ENCODE measurements around the gene RAVER2.

DNA sequence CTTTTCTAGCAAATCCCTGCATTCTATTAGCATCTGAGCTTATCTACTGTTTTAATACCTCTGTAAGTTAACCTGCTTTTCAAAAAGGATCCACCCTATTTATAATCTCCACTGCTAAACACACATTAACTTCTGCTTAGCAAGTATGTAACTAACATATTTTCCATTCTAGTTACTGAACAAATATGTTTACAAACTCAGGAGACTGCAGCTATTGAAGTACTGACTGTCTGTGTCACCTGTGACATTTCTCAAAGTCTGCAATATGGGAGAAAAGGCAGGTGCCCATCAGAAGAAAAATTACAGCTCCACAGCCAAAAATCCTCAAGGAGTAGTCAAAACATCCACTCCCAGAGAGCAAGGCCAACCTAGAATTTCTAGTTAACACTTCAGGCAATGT, 133.2 kb downstream of the RAVER2 start:
- TF ChIP-seq CTCF (optimal IDR thresholded peaks at IDR 0.05 in 1 of 3, IDR thresholded peaks at IDR 0.05 in 1 of 3, conservative IDR thresholded peaks at IDR 0.05 in 1 of 3; ENCODE audit: extremely low read depth in 1 of 3, insufficient read depth in 2 of 3, low read length in 3 of 3), result no peak
- no peak for TF ChIP-seq EZH2 (IDR thresholded peaks at IDR 0.05; ENCODE audit: low read length)

Measured in keratinocyte (primary cell).